Measurements from ENCODE around the gene MRPS25.

The MRPS25 gene

GRCh38 chr3:15102256-15102655 lies 37.1 kb upstream of the MRPS25 start:
- H3K4me1 ChIP-seq (ENCODE audit: insufficient read depth, low read length, poor library complexity, severe bottlenecking) = peaks cover 8% of the 10 kb centered on the region
- no peaks in the 10 kb centered on the region for H3K36me3 ChIP-seq (ENCODE audit: insufficient read depth, low read length)
- no peak overlapping the region for H3K9ac ChIP-seq (ENCODE audit: low read depth, low read length, poor library complexity, severe bottlenecking)
- H3K4me2 ChIP-seq (ENCODE audit: low read depth, low read length, poor library complexity, severe bottlenecking) = no peak overlapping the region
- peaks cover 14% of the 10 kb centered on the region for H3K79me2 ChIP-seq (ENCODE audit: insufficient read depth, low read length)
- H3K9me2 ChIP-seq (replicated peaks; ENCODE audit: low read depth, low read length) = no peaks in the 10 kb centered on the region
- no peak overlapping the region for H3K4me3 ChIP-seq (ENCODE audit: low read length, poor library complexity, severe bottlenecking)
- no peak for TF ChIP-seq CTCF (conservative IDR thresholded peaks at IDR 0.05; ENCODE audit: low read length)
- no peak for TF ChIP-seq EZH2phosphoT487 (IDR thresholded peaks at IDR 0.05; ENCODE audit: borderline replicate concordance)
- no peaks in the 10 kb centered on the region for H3K9me3 ChIP-seq (ENCODE audit: insufficient read depth, low read depth, low read length)
- no peaks in the 10 kb centered on the region for H3K27me3 ChIP-seq (ENCODE audit: insufficient read depth, low read length, poor library complexity, severe bottlenecking)
- peaks cover 4% of the 10 kb centered on the region for H4K20me1 ChIP-seq (ENCODE audit: insufficient read depth, low read length, poor library complexity, severe bottlenecking)
- H2AFZ ChIP-seq (ENCODE audit: low read length) = peak overlapping the region; percentile 39; the same call in 1 of the 2 replicates
- H3F3A ChIP-seq (ENCODE audit: low read depth) = no peaks in the 10 kb centered on the region

GRCh38 chr3:15099364-15100098 lies 34.4 kb upstream of the MRPS25 start:
- Histone ChIP-seq H3K4me2 (ENCODE audit: low read depth, low read length, poor library complexity, severe bottlenecking) (peak overlapping the region; percentile 93), H3K36me3 (ENCODE audit: insufficient read depth, low read length) (peaks cover 16% of the 10 kb centered on the region; the same call in 1 of the 2 replicates), H3K9ac (ENCODE audit: low read depth, low read length, poor library complexity, severe bottlenecking) (peak overlapping the region; percentile 86), H3K27me3 (ENCODE audit: insufficient read depth, low read length, poor library complexity, severe bottlenecking) (no peaks in the 10 kb centered on the region), H4K20me1 (ENCODE audit: insufficient read depth, low read length, poor library complexity, severe bottlenecking) (peaks cover 4% of the 10 kb centered on the region), H3K79me2 (ENCODE audit: insufficient read depth, low read length) (peaks cover 19% of the 10 kb centered on the region), H3F3A (ENCODE audit: low read depth) (no peaks in the 10 kb centered on the region), H3K4me3 (ENCODE audit: low read length, poor library complexity, severe bottlenecking) (peak overlapping the region; percentile 89), H3K4me1 (ENCODE audit: insufficient read depth, low read length, poor library complexity, severe bottlenecking) (peaks cover 12% of the 10 kb centered on the region), H3K9me2 (replicated peaks; ENCODE audit: low read depth, low read length) (no peaks in the 10 kb centered on the region), H2AFZ (ENCODE audit: low read length) (peak overlapping the region; percentile 94), H3K9me3 (ENCODE audit: insufficient read depth, low read depth, low read length) (no peaks in the 10 kb centered on the region)
- TF ChIP-seq CTCF (conservative IDR thresholded peaks at IDR 0.05; ENCODE audit: low read length) (no peak), EZH2phosphoT487 (IDR thresholded peaks at IDR 0.05; ENCODE audit: borderline replicate concordance) (no peak)

GRCh38 chr3:15098503-15099363 lies 33.6 kb upstream of the MRPS25 start, which contains the start of gene RBSN:
TSS of gene RBSN (minus strand) at chr3:15099148. CDS start at chr3:15096120, 3,028 bp downstream.
- peaks cover 19% of the 10 kb centered on the region for H3K79me2 ChIP-seq (ENCODE audit: insufficient read depth, low read length)
- peak within 1 kb of the TSS; percentile 89 for H3K4me3 ChIP-seq (ENCODE audit: low read length, poor library complexity, severe bottlenecking)
- H3K4me1 ChIP-seq (ENCODE audit: insufficient read depth, low read length, poor library complexity, severe bottlenecking) = peaks cover 12% of the 10 kb centered on the region
- no peaks in the 10 kb centered on the region for H3F3A ChIP-seq (ENCODE audit: low read depth)
- no peaks in the 10 kb centered on the region for H3K27me3 ChIP-seq (ENCODE audit: insufficient read depth, low read length, poor library complexity, severe bottlenecking)
- peak within 1 kb of the TSS; percentile 86 for H3K9ac ChIP-seq (ENCODE audit: low read depth, low read length, poor library complexity, severe bottlenecking)
- peak within 1 kb of the TSS; percentile 93 for H3K4me2 ChIP-seq (ENCODE audit: low read depth, low read length, poor library complexity, severe bottlenecking)
- H3K9me2 ChIP-seq (replicated peaks; ENCODE audit: low read depth, low read length) = no peaks in the 10 kb centered on the region
- H4K20me1 ChIP-seq (ENCODE audit: insufficient read depth, low read length, poor library complexity, severe bottlenecking) = peaks cover 4% of the 10 kb centered on the region
- no peaks in the 10 kb centered on the region for H3K9me3 ChIP-seq (ENCODE audit: insufficient read depth, low read depth, low read length)
- peak within 1 kb of the TSS; percentile 94 for H2AFZ ChIP-seq (ENCODE audit: low read length)
- TF ChIP-seq CTCF (conservative IDR thresholded peaks at IDR 0.05; ENCODE audit: low read length) (no peak), EZH2phosphoT487 (IDR thresholded peaks at IDR 0.05; ENCODE audit: borderline replicate concordance) (no peak)
- H3K36me3 ChIP-seq (ENCODE audit: insufficient read depth, low read length) = peaks cover 18% of the 10 kb centered on the region; the same call in 1 of the 2 replicates

All from Loucy (cell line).